ENCODE data around the gene LIFR.

LIFR gene

GRCh38 chr5:38547257-38547656 lies 9.2 kb downstream of the LIFR start:
- Histone ChIP-seq H3K27ac (no peak overlapping the region), H3K79me2 (ENCODE audit: insufficient read depth, low read depth) (no peaks in the 10 kb centered on the region), H3K36me3 (ENCODE audit: insufficient read depth) (no peaks in the 10 kb centered on the region), H2AFZ (ENCODE audit: low read depth) (no peak overlapping the region), H3K27me3 (ENCODE audit: insufficient read depth, low read depth) (no peaks in the 10 kb centered on the region), H3K9ac (no peak overlapping the region), H3K4me1 (ENCODE audit: low read depth, poor library complexity, severe bottlenecking) (no peaks in the 10 kb centered on the region), H3K4me2 (no peak overlapping the region), H4K20me1 (ENCODE audit: insufficient read depth) (no peaks in the 10 kb centered on the region), H3K4me3 (IDR thresholded peaks at IDR 0.05; ENCODE audit: insufficient read depth, low read depth, low read length) (no peak overlapping the region)
- TF ChIP-seq CTCF (conservative IDR thresholded peaks at IDR 0.05; ENCODE audit: low read depth, low read length): no peak

- no peak for TF ChIP-seq CTCF (conservative IDR thresholded peaks at IDR 0.05; ENCODE audit: low read depth, low read length)
- Histone ChIP-seq H3K27me3 (ENCODE audit: insufficient read depth, low read depth) (no peaks in the 10 kb centered on the region), H2AFZ (ENCODE audit: low read depth) (no peak overlapping the region), H3K36me3 (ENCODE audit: insufficient read depth) (no peaks in the 10 kb centered on the region), H3K4me3 (IDR thresholded peaks at IDR 0.05; ENCODE audit: insufficient read depth, low read depth, low read length) (no peak overlapping the region), H3K9ac (no peak overlapping the region), H3K4me2 (no peak overlapping the region), H3K79me2 (ENCODE audit: insufficient read depth, low read depth) (no peaks in the 10 kb centered on the region), H3K27ac (no peak overlapping the region), H3K4me1 (ENCODE audit: low read depth, poor library complexity, severe bottlenecking) (no peaks in the 10 kb centered on the region), H4K20me1 (ENCODE audit: insufficient read depth) (no peaks in the 10 kb centered on the region)
Observed at GRCh38 chr5:38546691-38547146, 9.7 kb downstream of the LIFR start.

GRCh38 chr5:38543886-38544285 lies 12.6 kb downstream of the LIFR start:
- Histone ChIP-seq H3K4me1 (ENCODE audit: low read depth, poor library complexity, severe bottlenecking) (no peaks in the 10 kb centered on the region), H3K79me2 (ENCODE audit: insufficient read depth, low read depth) (no peaks in the 10 kb centered on the region), H4K20me1 (ENCODE audit: insufficient read depth) (no peaks in the 10 kb centered on the region)

GRCh38 chr5:38543074-38543473 lies 13.4 kb downstream of the LIFR start:
- Histone ChIP-seq H4K20me1 (ENCODE audit: insufficient read depth) (no peaks in the 10 kb centered on the region), H3K27ac (no peak overlapping the region), H3K4me2 (no peak overlapping the region), H3K36me3 (ENCODE audit: insufficient read depth) (no peaks in the 10 kb centered on the region), H3K79me2 (ENCODE audit: insufficient read depth, low read depth) (no peaks in the 10 kb centered on the region), H3K9ac (no peak overlapping the region), H3K27me3 (ENCODE audit: insufficient read depth, low read depth) (no peaks in the 10 kb centered on the region), H2AFZ (ENCODE audit: low read depth) (no peak overlapping the region), H3K4me3 (IDR thresholded peaks at IDR 0.05; ENCODE audit: insufficient read depth, low read depth, low read length) (no peak overlapping the region), H3K4me1 (ENCODE audit: low read depth, poor library complexity, severe bottlenecking) (no peaks in the 10 kb centered on the region)
- TF ChIP-seq CTCF (conservative IDR thresholded peaks at IDR 0.05; ENCODE audit: low read depth, low read length): no peak

More at GRCh38 chr5:38543886-38544285, 12.6 kb downstream of the LIFR start:
- H3K27me3 ChIP-seq (ENCODE audit: insufficient read depth, low read depth): no peaks in the 10 kb centered on the region
- H3K27ac ChIP-seq: no peak overlapping the region
- no peak overlapping the region for H3K4me3 ChIP-seq (IDR thresholded peaks at IDR 0.05; ENCODE audit: insufficient read depth, low read depth, low read length)
- no peaks in the 10 kb centered on the region for H3K36me3 ChIP-seq (ENCODE audit: insufficient read depth)
- H3K4me2 ChIP-seq: no peak overlapping the region
- TF ChIP-seq CTCF (conservative IDR thresholded peaks at IDR 0.05; ENCODE audit: low read depth, low read length): no peak
- H2AFZ ChIP-seq (ENCODE audit: low read depth): no peak overlapping the region
- no peak overlapping the region for H3K9ac ChIP-seq

All from KMS-11 (cell line).